Caco-2 (cell line): Measurements from ENCODE around the gene CCT2. TPM values are rescaled to one million over a fixed set of nuclear protein-coding genes. Genes with fewer than 3 reads are reported as not detected.

Experiments
- BruUV-seq: library from RNA; stranded (reverse); fragments of 400-500 nt; replicated peaks from 2 replicates; lab custom pipeline; 2021; lab: Mats Ljungman, UMichigan
- CTCF ChIA-PET: fragments of 300-600 bp; sonication (Branson Sonifier 250); formaldehyde crosslinking; loops from one replicate; lab custom pipeline; 2022; ENCODE audit warnings: antibody characterized with exemption; lab: Charles Lee
- POLR2A ChIA-PET: fragments of 300-600 bp; sonication (Branson Sonifier 250); formaldehyde crosslinking; loops from one replicate; lab custom pipeline; 2022; ENCODE audit warnings: antibody characterized with exemption; lab: Charles Lee
- DNase-seq, 2 experiments: peaks; one replicate each; pipeline versions ENCODE4 v3.0.0 to v3.0.0-alpha.2; 2020 to 2022
- H3K27me3 ChIP-seq: replicated peaks from 2 replicates; pipeline ENCODE4 v1.6.0; 2011; ENCODE audit warnings: low read length; ENCODE audit not compliant: control insufficient read depth, insufficient read depth
- H3K36me3 ChIP-seq: 2 replicates; pipeline ENCODE4 v1.5.1; 2011; ENCODE audit warnings: low read length; ENCODE audit not compliant: control insufficient read depth, insufficient read depth
- H3K4me1 ChIP-seq: fragments of 250-450 bp; sonication (Bioruptor Pico); 2 replicates; pipeline ENCODE4 v1.5.1; 2020; ENCODE audit warnings: mild to moderate bottlenecking
- H3K4me3 ChIP-seq: 2 replicates; pipeline ENCODE4 v1.5.1; 2011; ENCODE audit warnings: low read depth, mild to moderate bottlenecking, control low read depth, low read length
- H3K9me3 ChIP-seq: fragments of 250-450 bp; sonication (Bioruptor Pico); 2 replicates; pipeline ENCODE4 v1.5.1; 2020; ENCODE audit warnings: mild to moderate bottlenecking, moderate library complexity
- H3K27ac Mint-ChIP-seq: one replicate; pipeline ENCODE4 v1.8.0; 2022; ENCODE audit warnings: mixed read lengths; ENCODE audit not compliant: unreplicated experiment
- H3K27me3 Mint-ChIP-seq: one replicate; pipeline ENCODE4 v1.8.0; 2022; ENCODE audit warnings: mixed read lengths; ENCODE audit not compliant: insufficient read depth, unreplicated experiment
- H3K36me3 Mint-ChIP-seq: one replicate; pipeline ENCODE4 v1.8.0; 2022; ENCODE audit warnings: mild to moderate bottlenecking, mixed read lengths; ENCODE audit not compliant: insufficient read depth, unreplicated experiment
- H3K4me1 Mint-ChIP-seq: one replicate; pipeline ENCODE4 v1.8.0; 2022; ENCODE audit warnings: low read depth, mixed read lengths; ENCODE audit not compliant: unreplicated experiment
- H3K4me3 Mint-ChIP-seq: one replicate; pipeline ENCODE4 v1.8.0; 2022; ENCODE audit warnings: mild to moderate bottlenecking, moderate library complexity, mixed read lengths; ENCODE audit not compliant: unreplicated experiment
- H3K9me3 Mint-ChIP-seq: one replicate; pipeline ENCODE4 v1.8.0; 2022; ENCODE audit warnings: mixed read lengths; ENCODE audit not compliant: unreplicated experiment
- CTCF ChIP-seq, 2 experiments: fragments of 200-600 bp in 1 of 2; IDR thresholded peaks; 1 replicate in 1 of 2; 2 replicates in 1 of 2; pipeline versions ENCODE4 v1.5.1 to v1.8.0; 2011 to 2022; ENCODE audit warnings: antibody characterized with exemption in 1 of 2, control low read depth in 1 of 2, inconsistent platforms in 1 of 2, low read depth in 1 of 2, low read length in 1 of 2, mild to moderate bottlenecking in 1 of 2, moderate library complexity in 1 of 2; ENCODE audit not compliant: insufficient read depth in 1 of 2, severe bottlenecking in 1 of 2, unreplicated experiment in 1 of 2
- intact Hi-C: fragments of 100-400 bp; cut with micrococcal nuclease; formaldehyde crosslinking; loops from one replicate; pipeline ENCODE4 v1.10.0; 2022; ENCODE audit not compliant: unreplicated experiment
- total RNA-seq: library from RNA; stranded (reverse); gene quantifications from 2 replicates; pipeline ENCODE4 v1.2.3, GENCODE V29; 2022

The CCT2 gene
- total RNA-seq, 1 experiment from 2014 or later, result 321 TPM

- Mint-ChIP-seq H3K27me3 (no peaks in the 10 kb centered on the region), H3K36me3 (no peaks in the 10 kb centered on the region), H3K9me3 (peaks cover 17% of the 10 kb centered on the region), H3K4me1 (peaks cover 11% of the 10 kb centered on the region), H3K4me3 (no peak overlapping the region), H3K27ac (no peak overlapping the region)
- intact Hi-C loops, result no loop called here
- Histone ChIP-seq H3K36me3 (no peaks in the 10 kb centered on the region), H3K4me3 (no peak overlapping the region), H3K27me3 (no peaks in the 10 kb centered on the region), H3K4me1 (no peaks in the 10 kb centered on the region), H3K9me3 (0 out of 2 replicates have a peak, but pooled peaks cover 2% of the 10 kb centered on the region)
- TF ChIP-seq CTCF (IDR thresholded peaks at IDR 0.05; ENCODE audit: insufficient read depth in 1 of 2, low read depth in 1 of 2, low read length in 1 of 2, severe bottlenecking in 1 of 2, unreplicated experiment in 1 of 2), result no peak
- DNase-seq, result no peak
- BruUV-seq, result no TSS peak
- POLR2A ChIA-PET, result no interaction called here
- CTCF ChIA-PET, result no interaction called here
Observed at GRCh38 chr12:69620077-69620476, 34.8 kb downstream of the CCT2 start.

GRCh38 chr12:69620921-69621320, 35.7 kb downstream of the CCT2 start:
- no peaks in the 10 kb centered on the region for H3K27me3 ChIP-seq
- POLR2A ChIA-PET, result no interaction called here
- no peaks in the 10 kb centered on the region for H3K36me3 ChIP-seq
- Mint-ChIP-seq H3K36me3 (no peaks in the 10 kb centered on the region), H3K27ac (no peak overlapping the region), H3K4me1 (peaks cover 11% of the 10 kb centered on the region), H3K4me3 (no peak overlapping the region), H3K9me3 (peaks cover 9% of the 10 kb centered on the region), H3K27me3 (no peaks in the 10 kb centered on the region)
- TF ChIP-seq CTCF (IDR thresholded peaks at IDR 0.05; ENCODE audit: insufficient read depth in 1 of 2, low read depth in 1 of 2, low read length in 1 of 2, severe bottlenecking in 1 of 2, unreplicated experiment in 1 of 2), result no peak
- intact Hi-C loops, result no loop called here
- 0 out of 2 replicates have a peak, but pooled peaks cover 2% of the 10 kb centered on the region for H3K9me3 ChIP-seq
- H3K4me3 ChIP-seq, result no peak overlapping the region
- no peaks in the 10 kb centered on the region for H3K4me1 ChIP-seq
- DNase-seq, result no peak
- no TSS peak for BruUV-seq
- CTCF ChIA-PET, result no interaction called here

GRCh38 chr12:69621551-69621950, 36.3 kb downstream of the CCT2 start:
- no peaks in the 10 kb centered on the region for H3K27me3 Mint-ChIP-seq
- POLR2A ChIA-PET, result no interaction called here
- 0 out of 2 replicates have a peak, but pooled peaks cover 2% of the 10 kb centered on the region for H3K9me3 ChIP-seq
- no peak for TF ChIP-seq CTCF (IDR thresholded peaks at IDR 0.05; ENCODE audit: insufficient read depth in 1 of 2, low read depth in 1 of 2, low read length in 1 of 2, severe bottlenecking in 1 of 2, unreplicated experiment in 1 of 2)
- intact Hi-C loops, result no loop called here
- DNase-seq, result no peak
- no peak overlapping the region for H3K4me3 ChIP-seq
- CTCF ChIA-PET, result no interaction called here
- H3K4me1 Mint-ChIP-seq, result peaks cover 11% of the 10 kb centered on the region
- no peak overlapping the region for H3K27ac Mint-ChIP-seq
- no peak overlapping the region for H3K4me3 Mint-ChIP-seq
- no peaks in the 10 kb centered on the region for H3K36me3 Mint-ChIP-seq
- no TSS peak for BruUV-seq
- peaks cover 9% of the 10 kb centered on the region for H3K9me3 Mint-ChIP-seq
- H3K36me3 ChIP-seq, result no peaks in the 10 kb centered on the region
- H3K27me3 ChIP-seq, result no peaks in the 10 kb centered on the region
- no peaks in the 10 kb centered on the region for H3K4me1 ChIP-seq
